ENCODE results near the gene PDE7B.
A peak's percentile ranks its signal among the peaks of the same experiment; 100 is the strongest.

PDE7B gene

GRCh38 chr6:136034422-136034821, 182.9 kb downstream of the PDE7B start:
- no peak for DNase-seq (ENCODE audit: low spot score)

DNA sequence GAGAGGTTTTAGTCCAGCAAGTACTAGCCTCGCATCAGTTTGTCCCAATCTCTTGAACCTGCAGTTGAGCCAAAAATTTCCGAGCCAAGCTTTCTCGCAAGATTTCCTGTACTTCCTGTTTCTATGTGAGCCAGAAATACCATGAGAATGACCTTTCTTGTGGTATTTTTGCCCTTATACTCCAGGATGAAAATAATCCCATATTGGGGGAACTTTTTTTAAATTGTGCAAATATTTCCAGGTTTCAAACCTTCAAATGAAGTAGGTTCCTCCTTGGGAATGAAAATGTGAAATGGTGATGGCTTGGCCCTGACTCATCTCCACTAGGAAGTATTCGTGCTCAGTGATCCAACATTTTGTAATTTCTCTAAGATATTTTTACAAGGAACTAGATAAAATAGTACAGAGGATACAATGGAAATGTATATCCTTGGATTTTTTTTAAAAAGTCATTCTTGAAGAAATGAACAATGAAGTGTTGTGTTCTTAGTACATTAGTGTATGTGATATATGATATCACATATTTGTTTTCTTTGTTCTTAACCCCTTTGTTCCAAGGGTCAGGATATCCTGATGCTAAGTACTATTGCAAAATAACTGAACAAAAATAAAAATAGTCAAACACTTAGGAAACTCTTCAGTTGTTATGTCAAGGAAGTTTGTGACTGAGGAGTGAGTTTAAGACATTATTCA, 184.0 kb downstream of the PDE7B start:
- DNase-seq (ENCODE audit: low spot score): peak; percentile 91

GRCh38 chr6:136036071-136036380, 184.5 kb downstream of the PDE7B start:
- DNase-seq (ENCODE audit: low spot score): no peak

GRCh38 chr6:136036601-136037000, 185.1 kb downstream of the PDE7B start:
- DNase-seq (ENCODE audit: low spot score): no peak

DNA sequence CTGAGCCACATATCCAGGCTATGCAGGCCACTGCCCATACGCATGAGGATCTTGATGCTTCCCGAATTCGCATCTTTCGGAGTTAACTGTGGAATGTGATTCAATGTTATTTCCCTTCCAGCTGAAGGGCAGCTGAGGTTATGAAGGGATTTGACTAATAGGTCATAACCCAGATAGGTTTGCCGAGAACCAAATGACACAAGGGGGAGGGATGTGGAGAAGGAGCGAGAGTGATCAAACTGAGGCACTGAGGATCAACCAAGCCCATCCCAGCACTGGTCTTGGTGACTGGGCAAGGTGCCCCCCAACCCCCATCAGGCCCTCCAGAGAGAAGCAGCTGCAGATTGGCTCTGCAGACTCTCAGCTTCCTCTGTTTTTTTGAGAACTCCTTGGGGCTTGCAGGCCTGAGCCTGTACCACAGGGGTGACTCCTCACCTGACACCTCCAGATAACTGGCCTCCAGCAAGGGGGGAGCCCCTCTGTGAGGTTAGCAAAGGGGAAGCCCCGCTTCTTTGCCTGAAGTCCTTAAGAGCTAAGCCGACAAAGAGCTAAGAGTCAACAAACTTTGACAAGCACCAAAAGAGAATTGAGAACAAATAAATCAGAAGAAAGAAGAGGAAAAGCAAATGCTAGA, 185.9 kb downstream of the PDE7B start:
- peak; percentile 52 for DNase-seq (ENCODE audit: low spot score)

DNA sequence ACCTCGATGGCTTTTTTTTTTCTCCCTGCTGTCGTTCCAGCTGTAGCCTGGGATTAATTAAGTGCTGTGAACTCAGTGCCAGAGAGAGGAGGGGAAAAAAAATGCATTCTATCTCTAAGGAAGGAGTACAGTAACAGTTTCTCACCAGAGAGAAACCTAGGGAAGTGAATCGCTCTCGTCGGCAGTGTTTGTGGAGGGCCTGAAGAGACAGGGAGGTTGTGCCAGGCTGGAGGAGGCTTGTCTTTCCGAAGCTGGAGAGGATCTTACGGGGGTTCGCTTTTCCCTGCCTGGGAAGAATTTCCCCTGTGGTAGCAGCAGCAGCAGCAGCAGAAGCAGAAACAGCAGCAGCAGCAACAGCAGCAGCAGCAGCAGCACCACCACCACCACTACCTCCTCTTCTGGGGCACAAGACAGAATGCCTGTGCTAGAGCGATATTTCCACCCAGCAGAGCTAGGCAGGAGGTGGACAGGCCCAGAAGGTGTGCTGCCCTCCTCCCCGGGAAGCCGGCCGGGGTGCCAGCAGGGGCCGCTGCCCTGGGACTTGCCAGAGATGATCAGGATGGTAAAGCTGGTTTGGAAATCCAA, 186.5 kb downstream of the PDE7B start:
- no peak for DNase-seq (ENCODE audit: low spot score)

DNA sequence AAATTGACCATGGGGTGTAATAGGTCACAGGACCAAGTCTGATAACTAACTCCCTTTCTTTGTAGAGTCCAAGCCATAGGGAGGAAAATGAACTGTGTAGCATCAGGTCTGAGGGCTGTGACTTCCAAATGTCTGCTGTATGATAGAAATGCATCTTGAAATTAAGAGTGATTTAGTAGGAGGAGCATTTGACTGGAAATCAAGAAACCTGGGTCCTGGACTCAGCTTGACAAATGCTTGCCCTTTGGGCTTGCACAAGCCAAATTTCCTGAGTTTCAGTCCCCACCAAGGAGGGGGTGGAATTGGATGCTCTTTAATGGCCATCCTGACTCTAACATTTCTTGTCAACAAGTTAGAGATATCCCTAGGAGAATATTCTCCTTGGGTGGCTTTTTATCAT, 187.0 kb downstream of the PDE7B start:
- DNase-seq (ENCODE audit: low spot score): no peak

DNA sequence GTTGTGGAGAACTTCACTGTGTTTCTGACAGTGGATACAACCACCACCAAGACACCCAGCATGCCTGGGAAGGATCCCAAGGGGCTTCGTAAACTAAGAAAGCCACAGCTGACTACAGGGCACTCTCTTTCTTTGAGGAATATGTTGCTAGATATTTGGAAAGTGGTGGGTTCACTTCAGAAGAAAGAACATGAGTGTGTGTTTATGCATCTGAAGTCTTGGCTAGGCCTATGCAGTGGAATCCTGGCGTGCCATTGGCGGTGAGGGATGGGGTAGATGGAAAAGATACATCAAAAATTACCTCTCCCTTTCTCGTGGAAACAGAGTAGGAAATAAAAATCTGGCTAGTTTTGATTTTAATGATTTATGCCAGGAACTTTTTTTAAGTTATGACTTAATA, 187.7 kb downstream of the PDE7B start:
- DNase-seq (ENCODE audit: low spot score): no peak

- no peak for DNase-seq (ENCODE audit: low spot score)
Measured at GRCh38 chr6:136050475-136050874, 199.0 kb downstream of the PDE7B start.

DNA sequence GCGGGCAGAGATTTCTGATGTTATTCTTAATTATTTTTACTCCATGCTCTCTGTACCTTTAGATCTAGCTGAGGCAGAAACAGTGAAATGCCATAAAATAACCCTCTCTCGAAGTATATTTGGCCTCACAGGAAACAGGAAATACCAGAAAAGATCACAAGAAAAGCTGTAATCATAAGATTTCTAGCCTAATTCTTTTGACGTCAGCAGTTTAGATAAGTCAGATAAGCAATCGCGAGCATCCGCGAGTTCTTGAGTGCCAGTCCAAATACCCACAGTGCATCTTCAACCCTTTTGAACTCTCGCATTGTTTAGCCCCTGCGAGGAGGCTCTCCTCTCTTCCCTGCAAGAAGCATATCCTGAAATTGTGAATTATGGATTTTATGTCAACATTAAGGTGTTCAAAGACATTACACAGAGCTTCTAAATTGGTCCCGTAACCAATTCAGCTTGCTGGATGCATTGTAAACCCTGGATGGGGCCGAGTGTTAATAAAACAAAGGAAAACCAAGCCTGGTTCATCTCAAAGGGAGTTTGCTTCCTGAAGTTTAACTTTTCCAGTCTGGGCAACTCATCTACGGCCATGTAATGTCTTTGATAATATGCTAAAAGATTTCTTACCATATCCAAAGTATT, 199.8 kb downstream of the PDE7B start:
- DNase-seq (ENCODE audit: low spot score): peak; percentile 89

DNA sequence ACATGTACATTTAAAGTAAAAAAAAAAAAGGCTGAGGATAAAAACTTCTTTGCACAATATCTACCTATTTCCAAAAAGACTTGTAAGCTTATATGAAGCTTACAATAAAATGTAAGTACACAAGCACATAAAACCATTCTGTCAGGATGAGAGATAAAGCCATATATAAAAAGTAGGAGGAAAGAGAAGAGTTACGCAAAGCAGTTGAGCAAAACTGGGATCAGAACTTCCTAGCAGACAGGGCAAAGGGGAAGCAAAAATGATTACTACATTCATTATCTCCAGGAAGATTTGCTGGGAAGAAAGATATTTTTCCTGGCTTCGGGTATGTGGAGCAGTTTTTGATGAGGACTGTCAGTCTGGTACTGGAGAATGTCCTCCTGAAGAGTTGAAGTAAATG, 200.5 kb downstream of the PDE7B start:
- DNase-seq (ENCODE audit: low spot score): no peak

- no peak for DNase-seq (ENCODE audit: low spot score)
Measured at GRCh38 chr6:136058852-136059251, 207.4 kb downstream of the PDE7B start.

- no peak for DNase-seq (ENCODE audit: low spot score)
Measured at GRCh38 chr6:136059308-136059707, 207.8 kb downstream of the PDE7B start.

DNA sequence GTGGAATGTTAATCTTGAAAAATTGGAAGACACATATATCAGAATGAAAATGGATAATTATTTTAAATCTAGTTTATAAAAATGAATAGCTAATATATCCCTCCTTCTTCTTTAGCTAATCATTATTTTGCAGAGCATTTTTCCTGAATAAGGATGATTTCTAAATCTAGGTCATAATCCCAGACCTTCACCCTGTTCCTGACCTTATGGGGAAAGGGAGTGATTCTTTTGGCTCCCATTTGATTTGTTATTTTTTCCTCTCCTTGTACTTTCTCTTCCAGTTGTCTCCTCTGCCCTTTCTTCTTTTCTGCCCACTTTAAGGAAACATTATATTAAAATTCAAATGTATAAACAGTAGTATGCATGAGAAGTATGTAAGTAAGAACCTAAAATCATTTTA, 208.6 kb downstream of the PDE7B start:
- DNase-seq (ENCODE audit: low spot score): no peak

- DNase-seq (ENCODE audit: low spot score): no peak
Measured at GRCh38 chr6:136060759-136061158, 209.3 kb downstream of the PDE7B start.

GRCh38 chr6:136061701-136062100, 210.2 kb downstream of the PDE7B start:
- DNase-seq (ENCODE audit: low spot score): no peak

DNA sequence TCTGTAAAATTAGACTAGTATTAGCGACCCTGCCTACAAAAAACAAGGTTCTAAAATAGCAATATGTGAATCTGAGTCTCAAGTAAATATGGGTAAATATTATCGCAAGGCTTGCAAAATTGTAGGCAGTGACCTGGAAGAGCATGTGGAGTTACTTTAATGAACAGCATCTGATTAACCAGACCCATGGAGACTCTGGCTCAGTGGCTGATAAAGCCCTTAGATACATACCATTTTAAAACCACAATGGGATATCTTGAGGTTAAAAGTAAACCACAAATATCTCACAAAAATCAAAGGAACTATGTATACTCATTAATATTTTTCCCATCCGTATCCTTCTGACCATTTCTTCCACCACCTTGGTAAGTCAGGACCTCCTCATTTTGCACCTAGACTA, 211.6 kb downstream of the PDE7B start:
- DNase-seq (ENCODE audit: low spot score): no peak

GRCh38 chr6:136066005-136066404, 214.5 kb downstream of the PDE7B start:
- no peak for DNase-seq (ENCODE audit: low spot score)

DNA sequence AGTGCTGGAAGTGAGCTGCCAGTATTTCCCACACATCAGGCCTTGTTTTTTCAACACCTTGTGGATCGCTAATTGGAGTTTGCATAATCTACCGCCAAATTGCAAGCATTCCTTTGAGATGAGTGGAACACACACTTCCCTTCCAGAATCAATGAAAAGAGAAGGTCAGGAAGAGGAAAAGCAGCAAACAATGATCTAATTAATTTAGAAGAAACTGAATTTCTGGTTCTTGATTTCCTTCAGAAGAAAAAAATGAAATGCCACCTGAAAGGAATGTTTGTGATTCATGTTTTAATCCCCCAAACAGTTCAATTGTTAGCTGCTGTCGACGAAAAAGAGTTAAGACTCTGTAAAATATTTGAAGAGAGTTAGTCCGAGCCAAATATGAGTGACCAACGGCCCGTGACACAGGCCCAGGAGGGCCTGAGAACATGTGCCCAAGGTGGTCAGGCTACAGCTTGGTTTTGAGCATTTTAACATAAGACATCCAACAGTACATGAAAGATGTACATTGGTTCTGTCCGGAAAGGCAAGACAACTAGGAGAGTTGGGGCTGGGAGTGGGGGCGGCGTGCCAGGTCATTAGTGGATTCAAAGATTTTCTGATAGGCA, 216.3 kb downstream of the PDE7B start:
- DNase-seq (ENCODE audit: low spot score): peak; percentile 70

- no peak for DNase-seq (ENCODE audit: low spot score)
Measured at GRCh38 chr6:136069119-136069518, 217.6 kb downstream of the PDE7B start.

GRCh38 chr6:136070815-136071214, 219.3 kb downstream of the PDE7B start:
- no peak for DNase-seq (ENCODE audit: low spot score)

GRCh38 chr6:136072691-136073090, 221.2 kb downstream of the PDE7B start:
- DNase-seq (ENCODE audit: low spot score): no peak

- no peak for DNase-seq (ENCODE audit: low spot score)
Measured at GRCh38 chr6:136073216-136073615, 221.7 kb downstream of the PDE7B start.
